ENCODE measurements around the gene PPIL1.

PPIL1 gene

DNA sequence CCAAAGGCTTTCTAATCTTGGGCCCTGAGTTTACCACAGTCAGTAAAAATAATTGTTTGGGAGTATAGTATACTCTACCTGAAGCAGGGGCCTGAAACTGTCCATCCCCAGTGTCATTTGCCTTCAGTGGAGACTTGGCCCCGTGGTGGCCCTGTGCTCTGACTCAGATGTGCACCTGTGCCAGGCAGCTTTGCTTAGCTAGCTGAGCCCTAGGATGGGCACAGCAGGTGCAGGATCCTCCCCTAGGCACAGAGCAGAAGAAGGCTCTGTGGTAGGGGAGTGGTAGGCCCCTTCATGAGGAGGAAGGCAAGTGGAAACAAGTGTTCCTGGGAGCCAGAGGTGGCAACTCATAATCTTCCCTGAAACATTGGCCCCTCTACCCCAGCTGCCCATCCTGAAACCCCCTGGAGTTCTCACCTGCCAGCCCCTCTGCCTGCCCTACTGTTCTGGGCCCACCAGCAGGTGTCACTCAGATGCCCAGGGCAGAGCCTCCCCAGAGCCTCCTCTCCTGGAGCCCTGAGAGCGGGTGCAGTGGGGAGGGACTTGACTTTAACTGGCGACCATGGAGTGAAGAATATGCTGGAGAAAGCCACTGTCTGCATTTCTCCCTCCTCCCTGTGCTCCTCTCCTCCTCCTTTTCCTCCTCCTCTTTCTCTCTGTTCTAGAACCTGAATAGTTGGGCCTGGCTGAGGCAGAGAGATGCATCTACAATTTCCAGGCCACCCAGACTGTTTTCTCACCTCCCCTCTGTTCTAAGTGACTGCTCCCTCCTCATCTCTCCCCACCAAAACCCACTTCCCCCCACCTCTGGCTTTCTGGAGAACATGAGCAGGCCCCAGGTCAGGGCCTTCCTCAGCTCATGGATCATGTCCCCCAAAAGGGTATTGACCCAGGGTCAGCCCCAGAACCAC lies 38.2 kb downstream of the PPIL1 start:
- no peak for DNase-seq (ENCODE audit: low read depth in 2 of 2)

DNA sequence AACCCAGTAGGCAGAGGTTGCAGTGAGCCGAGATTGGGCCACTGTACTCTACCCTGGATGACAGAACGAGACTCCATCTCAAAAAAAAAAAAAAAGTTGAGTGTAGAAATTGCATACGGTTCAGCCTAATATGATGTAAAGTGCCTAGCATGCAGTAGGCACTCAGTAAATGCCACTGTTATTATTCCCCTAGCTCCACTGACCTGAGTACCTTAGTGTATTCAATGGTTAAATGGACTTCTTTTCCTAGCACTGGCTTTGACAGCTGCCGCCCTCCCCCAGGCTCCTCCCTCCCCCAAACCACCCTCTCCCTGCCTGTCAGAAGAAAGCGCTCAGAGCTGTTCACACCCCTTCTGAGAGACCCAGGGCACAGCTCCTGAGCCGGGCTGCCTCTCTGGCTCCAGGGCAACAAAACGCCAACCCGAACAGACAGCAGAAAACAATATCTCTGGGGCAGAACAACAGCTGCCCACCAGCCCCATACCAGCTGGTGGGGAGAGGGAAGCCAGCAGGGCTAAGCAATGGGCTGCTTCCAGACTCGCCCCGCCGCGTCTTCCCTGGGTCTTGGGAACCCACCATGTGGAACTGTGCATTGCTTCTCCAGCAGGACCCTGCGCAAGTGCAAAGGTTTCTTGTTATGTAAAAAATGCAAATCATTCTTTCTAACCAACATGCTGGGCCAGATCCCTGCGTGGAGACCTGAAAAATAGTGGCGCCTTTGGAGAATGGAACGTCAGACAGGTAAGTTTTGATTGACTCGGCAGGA lies 39.8 kb downstream of the PPIL1 start:
- no peak for DNase-seq (ENCODE audit: low read depth in 2 of 2)

GRCh38 chr6:36833182-36833789 lies 41.3 kb downstream of the PPIL1 start:
- DNase-seq (ENCODE audit: low read depth in 2 of 2): no peak

GRCh38 chr6:36832313-36832712 lies 42.3 kb downstream of the PPIL1 start:
- no peak for DNase-seq (ENCODE audit: low read depth in 2 of 2)

- no peak for DNase-seq (ENCODE audit: low read depth in 2 of 2)
These were observed 44.0 kb downstream of the PPIL1 start for GRCh38 chr6:36830577-36830976.

DNA sequence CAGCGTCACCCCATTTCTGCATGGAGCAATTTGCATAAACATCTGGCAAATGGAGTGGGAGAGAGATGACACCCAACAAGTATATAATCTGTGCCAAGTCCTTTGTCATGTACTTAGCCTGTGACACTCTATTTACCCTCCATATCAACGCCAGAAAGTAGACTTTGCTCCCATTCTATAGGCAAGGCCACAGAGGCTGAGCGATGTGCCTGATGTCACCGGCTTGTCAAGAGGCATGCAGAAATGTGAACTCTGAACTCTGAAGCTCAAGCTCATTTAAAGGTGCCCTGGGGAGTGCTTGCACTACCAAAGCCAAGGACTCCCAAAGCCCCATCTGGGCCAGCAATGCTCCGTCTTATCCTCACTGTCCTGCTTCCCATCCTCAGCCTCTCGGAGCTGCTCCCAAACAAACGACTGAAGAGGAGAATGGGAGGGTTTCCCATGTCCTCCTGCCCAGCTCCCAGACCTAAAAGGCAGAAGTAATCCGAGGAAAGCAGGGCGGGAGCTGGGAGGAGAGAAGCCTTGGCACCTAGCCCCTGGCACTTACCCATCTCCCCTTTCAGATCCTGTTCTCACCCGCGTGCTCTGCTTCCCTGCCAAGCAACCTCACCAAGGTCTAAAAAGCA lies 44.6 kb downstream of the PPIL1 start:
- no peak for DNase-seq (ENCODE audit: low read depth in 2 of 2)

DNA sequence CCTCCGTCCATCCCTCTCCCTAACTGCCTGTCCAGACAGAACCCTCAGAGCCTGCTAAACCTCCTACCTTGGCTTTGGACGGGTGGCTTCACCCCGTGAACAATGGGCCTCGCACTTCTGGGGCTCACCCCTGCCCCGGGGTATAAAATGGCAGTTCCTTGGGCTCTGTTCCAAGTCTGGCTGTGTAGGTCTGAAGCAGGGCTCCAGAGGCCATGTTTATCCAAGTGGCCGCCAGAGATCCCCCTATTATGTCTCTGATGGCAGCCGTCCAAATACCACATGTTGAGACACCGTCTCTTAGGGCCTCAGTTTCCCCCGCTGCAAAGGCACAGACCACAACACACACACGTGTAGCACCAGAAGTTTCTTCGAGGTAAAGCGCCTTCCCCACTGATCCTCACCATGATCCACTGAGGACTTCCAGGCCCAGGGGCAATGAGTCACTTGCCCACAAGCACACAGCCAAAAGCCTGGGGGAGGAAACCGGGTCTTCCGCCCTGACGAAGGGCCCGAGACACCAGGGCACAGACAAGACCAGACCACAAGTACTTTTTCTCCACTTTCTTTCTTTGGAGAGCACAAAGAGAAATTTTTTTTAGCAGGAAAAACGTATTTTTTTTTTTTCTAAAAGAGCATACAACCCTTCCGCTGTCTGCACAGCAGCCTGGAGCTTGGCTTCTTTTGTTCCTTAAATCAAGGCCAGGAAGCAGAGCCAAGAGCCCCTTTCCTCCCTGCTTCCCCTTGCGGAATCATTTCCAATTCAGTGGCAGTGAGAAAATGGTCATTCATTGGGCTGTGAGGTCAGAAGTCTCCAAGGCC lies 47.1 kb downstream of the PPIL1 start:
- DNase-seq (ENCODE audit: low read depth in 2 of 2): no peak

DNA sequence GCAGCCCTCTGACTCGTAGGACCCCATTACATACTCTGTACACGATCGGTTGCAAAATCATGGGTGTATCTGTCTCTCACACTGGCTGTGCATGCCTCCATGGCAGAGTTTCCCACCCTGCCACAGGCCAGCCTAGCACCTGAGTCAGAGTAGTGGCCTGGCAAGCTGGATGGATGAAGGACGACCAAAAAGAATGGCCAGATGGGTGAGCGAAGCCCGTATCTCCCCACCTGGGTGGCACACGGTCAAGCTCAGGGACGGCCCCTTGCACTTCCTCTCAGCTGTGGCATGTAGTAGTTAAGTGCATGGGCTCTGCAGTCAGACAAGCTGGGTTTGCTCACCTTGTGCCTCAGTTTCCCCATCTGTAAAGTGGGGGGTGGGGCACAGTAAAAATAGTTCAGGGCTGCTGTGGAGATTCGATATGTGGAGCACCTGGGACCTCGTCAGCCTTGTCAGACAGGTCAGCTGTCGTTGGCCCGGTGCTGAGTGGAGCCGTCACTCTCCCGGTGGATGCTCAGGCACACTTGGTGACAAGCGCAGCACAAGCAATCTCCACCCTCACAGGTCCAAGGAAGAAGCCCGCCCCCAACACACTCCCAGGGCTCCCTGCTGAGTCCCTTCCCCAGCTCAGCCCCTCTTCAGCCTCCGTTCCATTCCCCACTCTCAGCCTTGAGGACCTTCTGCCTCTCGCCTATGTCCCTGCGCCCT lies 47.9 kb downstream of the PPIL1 start:
- no peak for DNase-seq (ENCODE audit: low read depth in 2 of 2)

- no peak for DNase-seq (ENCODE audit: low read depth in 2 of 2)
These were observed 48.6 kb downstream of the PPIL1 start for GRCh38 chr6:36825994-36826393.

GRCh38 chr6:36825452-36825851 lies 49.2 kb downstream of the PPIL1 start:
- no peak for DNase-seq (ENCODE audit: low read depth in 2 of 2)

DNA sequence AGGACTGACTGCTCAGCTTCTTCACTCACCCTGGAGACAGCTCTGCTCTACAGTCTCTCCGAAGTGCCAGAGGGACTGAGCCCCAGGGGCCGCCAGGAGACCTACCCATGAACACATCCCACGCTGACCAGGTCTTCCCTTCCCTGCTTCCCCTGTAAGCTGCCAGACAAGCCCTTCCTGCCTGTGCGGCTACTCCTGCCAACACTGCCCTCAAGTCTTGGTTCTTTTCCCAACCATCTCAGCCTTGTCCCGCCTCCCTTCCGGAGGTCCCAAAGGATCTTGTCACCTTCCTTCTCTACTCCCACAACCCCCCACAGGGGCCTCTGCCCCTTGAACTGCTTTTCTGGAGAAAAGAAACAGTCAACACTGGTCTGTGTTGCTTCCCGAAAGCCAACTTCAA lies 50.4 kb downstream of the PPIL1 start:
- no peak for DNase-seq (ENCODE audit: low read depth in 2 of 2)

DNA sequence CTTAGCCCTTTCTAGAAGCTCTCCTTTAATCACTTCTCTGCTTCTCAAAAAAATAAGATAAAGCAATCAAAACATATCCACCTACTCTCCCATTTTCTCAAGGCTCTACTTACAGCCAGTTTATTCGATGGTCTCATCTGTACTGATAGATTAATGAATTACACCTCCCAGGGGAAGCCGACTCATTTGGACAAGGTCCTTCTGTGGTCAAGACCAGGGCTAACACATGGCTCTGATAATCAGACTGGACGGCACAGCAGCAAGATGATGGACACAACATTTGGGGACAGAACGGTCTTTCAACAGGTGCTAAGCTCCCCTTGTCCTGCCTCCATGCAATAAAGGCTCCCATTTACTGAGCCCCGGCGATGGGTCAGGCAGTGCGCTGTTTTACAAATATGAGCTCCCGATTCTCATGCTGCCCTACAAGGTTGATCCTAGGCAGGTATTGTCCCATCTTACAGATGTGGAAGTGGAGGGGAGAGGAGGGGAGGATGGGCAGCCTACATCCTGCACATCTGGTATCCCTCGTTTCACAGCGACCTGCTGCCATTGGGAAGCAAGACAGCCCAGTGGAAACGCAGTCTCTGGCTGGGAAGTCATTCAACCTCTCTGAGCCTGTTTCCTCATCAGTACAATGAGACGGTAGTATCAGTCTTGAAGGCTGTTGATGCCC lies 51.0 kb downstream of the PPIL1 start:
- DNase-seq (ENCODE audit: low read depth in 2 of 2): no peak

GRCh38 chr6:36822506-36823269 lies 51.9 kb downstream of the PPIL1 start:
- DNase-seq (ENCODE audit: low read depth in 2 of 2): no peak

DNA sequence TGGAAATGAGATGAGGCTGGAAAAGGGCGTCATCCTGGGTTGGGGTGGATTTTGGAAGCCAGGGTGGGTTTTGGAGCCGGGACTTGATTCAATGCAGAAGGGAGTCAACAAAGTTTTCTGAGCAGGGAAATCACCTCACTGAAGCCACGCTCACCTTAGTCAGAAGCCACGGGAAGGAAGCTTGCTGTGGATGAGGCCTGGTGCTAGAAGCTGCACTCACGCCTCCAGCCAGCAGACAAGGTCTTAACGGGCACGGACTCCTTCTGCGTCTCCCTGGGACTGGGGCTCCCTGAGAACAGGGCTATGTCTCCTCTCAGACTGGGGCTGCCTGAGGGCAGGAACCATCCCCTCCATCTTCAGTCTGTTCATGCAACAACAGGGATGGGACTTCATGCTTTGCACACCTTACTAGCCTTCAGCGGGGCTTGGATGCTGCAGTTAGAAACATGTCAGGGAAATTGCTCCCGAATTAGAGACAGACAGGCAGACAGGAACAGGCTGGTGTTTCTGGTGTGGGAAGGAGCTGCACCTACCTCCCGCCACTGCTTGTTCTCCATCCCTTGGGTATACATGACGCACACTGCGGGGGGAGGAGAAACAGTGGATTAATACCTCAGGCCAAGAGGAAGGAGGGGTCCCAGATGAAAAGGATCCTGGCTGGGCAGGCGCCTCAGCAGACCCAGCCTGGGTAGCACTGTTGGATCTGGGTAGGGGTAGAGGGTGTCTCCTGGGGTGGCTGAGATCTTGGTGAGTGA lies 52.8 kb downstream of the PPIL1 start:
- no peak for DNase-seq (ENCODE audit: low read depth in 2 of 2)

DNA sequence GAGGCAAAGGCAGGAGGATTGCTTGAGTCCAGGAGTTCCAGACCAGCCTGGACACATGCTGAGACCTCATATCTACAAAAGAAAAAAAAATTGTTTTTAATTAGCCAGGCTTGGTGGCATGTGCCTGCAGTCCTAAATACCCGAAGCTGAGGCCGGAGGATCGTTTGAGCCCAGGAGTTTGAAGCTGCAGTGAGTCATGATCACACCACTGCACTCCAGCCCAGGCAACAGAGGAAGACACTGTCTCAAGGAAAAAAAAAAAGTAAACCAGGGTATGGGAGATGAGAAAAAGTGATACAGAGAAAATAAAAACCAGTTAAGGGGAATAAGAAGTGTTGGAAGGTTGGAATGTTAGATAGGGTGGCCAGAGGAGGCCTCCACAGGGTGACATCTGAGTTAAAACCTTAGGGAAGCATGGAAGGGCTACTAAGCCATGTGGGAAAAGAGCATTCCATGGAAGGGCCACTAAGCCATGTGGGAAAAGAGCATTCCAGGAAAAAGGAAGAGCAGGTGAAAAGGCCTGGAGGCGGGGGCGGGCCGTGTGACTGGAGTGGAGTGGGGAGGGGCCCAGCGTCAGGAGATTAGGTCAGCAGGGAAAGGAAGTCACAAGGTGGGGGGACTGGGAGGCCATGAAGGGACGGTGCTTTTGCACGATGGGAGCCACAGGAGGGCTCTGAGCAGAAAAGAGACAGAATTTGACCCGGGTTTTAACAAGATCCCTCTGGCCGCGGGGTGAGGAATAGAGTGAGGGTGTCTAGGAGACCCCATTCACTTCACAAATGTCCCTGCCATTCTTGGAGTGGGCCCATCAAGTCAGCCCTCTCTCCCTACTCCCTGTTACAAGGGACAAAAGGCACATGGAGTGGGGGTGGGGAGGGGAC lies 53.7 kb downstream of the PPIL1 start:
- no peak for DNase-seq (ENCODE audit: low read depth in 2 of 2)

DNA sequence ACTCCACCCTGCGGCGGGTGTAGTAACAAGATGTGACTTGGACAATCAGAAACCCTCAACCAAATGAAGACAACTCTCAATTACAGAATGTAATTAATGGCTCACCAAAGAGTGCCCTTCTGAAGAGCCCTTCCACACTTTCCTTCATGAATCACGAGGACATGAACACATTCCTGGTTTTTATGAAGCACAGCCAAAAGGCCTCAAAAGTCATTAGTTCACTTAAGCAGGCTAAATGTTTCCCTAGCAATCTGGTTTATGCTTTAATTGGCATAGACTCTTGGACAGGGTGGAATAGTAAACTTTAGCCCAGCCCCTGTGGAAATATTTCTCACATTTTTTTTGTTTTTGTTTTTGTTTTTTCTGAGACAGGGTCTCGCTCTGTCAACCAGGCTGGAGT lies 55.8 kb downstream of the PPIL1 start:
- no peak for DNase-seq (ENCODE audit: low read depth in 2 of 2)

GRCh38 chr6:36817847-36818246 lies 56.8 kb downstream of the PPIL1 start:
- no peak for DNase-seq (ENCODE audit: low read depth in 2 of 2)
